ENCODE measurements around the gene FCGR1A. TPM values are rescaled to one million over a fixed set of nuclear protein-coding genes. Genes with fewer than 3 reads are reported as not detected.

Gene FCGR1A
- total and polyA plus RNA-seq, 9 of the 15 experiments (the other 6 are each of a cell fraction or from before 2014, with no cell fraction given) = 0.10 to 0.29 (median 0.17) TPM; not detected in 3

DNA sequence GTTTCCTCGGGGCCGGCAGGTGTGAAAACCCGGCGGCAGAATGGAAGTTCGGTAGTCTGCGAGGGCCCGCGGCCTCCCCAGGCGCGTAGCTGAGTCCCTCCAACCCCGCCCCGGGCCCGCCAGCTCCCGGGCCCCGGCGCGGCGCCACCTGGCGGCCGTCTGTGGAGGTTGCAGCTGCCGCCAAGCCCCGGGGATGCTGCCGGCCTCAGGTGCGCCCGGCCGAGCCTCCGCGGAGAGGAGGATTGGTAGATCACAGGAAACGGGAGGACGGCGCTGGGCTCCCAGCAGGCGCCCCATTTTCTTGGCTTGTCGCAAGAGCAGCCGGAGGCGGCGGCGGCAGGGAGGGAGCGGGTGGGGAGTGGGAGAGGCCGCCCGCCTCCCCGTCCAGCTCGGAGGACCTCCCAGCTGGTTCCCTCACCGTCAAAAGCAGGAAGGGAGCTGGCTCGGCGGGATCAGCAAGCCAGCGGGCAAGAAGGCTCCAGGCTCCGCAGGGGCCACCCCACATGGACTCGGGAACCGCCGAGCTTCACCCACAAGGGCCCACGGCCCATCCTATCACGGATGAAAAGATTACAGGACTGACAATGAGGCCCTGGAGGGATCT, 10.5 kb downstream of the FCGR1A start (continued):
- TF ChIP-seq SMC3 (conservative IDR thresholded peaks at IDR 0.05; ENCODE audit: insufficient read depth, low read depth, low read length) = 0 out of 2 replicates have a peak, but pooled peaks have one; percentile 35
- peak; percentile 33; the same call in 1 of the 2 replicates for TF ChIP-seq PHF8 (IDR thresholded peaks at IDR 0.05; ENCODE audit: borderline replicate concordance, low read length)
- TF ChIP-seq ZNF263 (CRISPR knock-in tag; IDR thresholded peaks at IDR 0.05; ENCODE audit: borderline replicate concordance) = 0 out of 2 replicates have a peak, but pooled peaks have one; percentile 58
- TF ChIP-seq, protein P1, sequence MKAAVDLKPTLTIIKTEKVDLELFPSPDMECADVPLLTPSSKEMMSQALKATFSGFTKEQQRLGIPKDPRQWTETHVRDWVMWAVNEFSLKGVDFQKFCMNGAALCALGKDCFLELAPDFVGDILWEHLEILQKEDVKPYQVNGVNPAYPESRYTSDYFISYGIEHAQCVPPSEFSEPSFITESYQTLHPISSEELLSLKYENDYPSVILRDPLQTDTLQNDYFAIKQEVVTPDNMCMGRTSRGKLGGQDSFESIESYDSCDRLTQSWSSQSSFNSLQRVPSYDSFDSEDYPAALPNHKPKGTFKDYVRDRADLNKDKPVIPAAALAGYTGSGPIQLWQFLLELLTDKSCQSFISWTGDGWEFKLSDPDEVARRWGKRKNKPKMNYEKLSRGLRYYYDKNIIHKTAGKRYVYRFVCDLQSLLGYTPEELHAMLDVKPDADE (conservative IDR thresholded peaks at IDR 0.05; ENCODE audit: control insufficient read depth, low read depth, low read length) = 0 out of 2 replicates have a peak, but pooled peaks have one; percentile 24
- TF ChIP-seq RBFOX2 (IDR thresholded peaks at IDR 0.05; ENCODE audit: low read depth, low read length) = peak; percentile 68
- TF ChIP-seq ESRRA (IDR thresholded peaks at IDR 0.05; ENCODE audit: borderline replicate concordance, low read depth) = peak; percentile 12; the same call in 1 of the 2 replicates
- TF ChIP-seq, protein P2, sequence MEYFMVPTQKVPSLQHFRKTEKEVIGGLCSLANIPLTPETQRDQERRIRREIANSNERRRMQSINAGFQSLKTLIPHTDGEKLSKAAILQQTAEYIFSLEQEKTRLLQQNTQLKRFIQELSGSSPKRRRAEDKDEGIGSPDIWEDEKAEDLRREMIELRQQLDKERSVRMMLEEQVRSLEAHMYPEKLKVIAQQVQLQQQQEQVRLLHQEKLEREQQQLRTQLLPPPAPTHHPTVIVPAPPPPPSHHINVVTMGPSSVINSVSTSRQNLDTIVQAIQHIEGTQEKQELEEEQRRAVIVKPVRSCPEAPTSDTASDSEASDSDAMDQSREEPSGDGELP (CRISPR knock-in tag; IDR thresholded peaks at IDR 0.05; ENCODE audit: borderline replicate concordance) = 0 out of 2 replicates have a peak, but pooled peaks have one; percentile 30
- TF ChIP-seq RCOR1 (IDR thresholded peaks at IDR 0.05; ENCODE audit: borderline replicate concordance in 1 of 2, low read depth in 2 of 2, low read length in 2 of 2) = peak in 1 of 2 experiments; percentile 58; a peak in 2 of 4 replicates
- TF ChIP-seq RBM25 (IDR thresholded peaks at IDR 0.05; ENCODE audit: low read depth, low read length, severe bottlenecking) = peak; percentile 8
- TF ChIP-seq, protein P3, sequence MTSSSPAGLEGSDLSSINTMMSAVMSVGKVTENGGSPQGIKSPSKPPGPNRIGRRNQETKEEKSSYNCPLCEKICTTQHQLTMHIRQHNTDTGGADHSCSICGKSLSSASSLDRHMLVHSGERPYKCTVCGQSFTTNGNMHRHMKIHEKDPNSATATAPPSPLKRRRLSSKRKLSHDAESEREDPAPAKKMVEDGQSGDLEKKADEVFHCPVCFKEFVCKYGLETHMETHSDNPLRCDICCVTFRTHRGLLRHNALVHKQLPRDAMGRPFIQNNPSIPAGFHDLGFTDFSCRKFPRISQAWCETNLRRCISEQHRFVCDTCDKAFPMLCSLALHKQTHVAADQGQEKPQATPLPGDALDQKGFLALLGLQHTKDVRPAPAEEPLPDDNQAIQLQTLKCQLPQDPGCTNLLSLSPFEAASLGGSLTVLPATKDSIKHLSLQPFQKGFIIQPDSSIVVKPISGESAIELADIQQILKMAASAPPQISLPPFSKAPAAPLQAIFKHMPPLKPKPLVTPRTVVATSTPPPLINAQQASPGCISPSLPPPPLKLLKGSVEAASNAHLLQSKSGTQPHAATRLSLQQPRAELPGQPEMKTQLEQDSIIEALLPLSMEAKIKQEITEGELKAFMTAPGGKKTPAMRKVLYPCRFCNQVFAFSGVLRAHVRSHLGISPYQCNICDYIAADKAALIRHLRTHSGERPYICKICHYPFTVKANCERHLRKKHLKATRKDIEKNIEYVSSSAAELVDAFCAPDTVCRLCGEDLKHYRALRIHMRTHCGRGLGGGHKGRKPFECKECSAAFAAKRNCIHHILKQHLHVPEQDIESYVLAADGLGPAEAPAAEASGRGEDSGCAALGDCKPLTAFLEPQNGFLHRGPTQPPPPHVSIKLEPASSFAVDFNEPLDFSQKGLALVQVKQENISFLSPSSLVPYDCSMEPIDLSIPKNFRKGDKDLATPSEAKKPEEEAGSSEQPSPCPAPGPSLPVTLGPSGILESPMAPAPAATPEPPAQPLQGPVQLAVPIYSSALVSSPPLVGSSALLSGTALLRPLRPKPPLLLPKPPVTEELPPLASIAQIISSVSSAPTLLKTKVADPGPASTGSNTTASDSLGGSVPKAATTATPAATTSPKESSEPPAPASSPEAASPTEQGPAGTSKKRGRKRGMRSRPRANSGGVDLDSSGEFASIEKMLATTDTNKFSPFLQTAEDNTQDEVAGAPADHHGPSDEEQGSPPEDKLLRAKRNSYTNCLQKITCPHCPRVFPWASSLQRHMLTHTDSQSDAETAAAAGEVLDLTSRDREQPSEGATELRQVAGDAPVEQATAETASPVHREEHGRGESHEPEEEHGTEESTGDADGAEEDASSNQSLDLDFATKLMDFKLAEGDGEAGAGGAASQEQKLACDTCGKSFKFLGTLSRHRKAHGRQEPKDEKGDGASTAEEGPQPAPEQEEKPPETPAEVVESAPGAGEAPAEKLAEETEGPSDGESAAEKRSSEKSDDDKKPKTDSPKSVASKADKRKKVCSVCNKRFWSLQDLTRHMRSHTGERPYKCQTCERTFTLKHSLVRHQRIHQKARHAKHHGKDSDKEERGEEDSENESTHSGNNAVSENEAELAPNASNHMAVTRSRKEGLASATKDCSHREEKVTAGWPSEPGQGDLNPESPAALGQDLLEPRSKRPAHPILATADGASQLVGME (CRISPR knock-in tag; IDR thresholded peaks at IDR 0.05) = peak; percentile 91
- peak; percentile 46; the same call in 1 of the 2 replicates for TF ChIP-seq GATAD2B (IDR thresholded peaks at IDR 0.05; ENCODE audit: borderline replicate concordance)
- peak; percentile 18 to 40; a peak in 2 of 4 replicates for TF ChIP-seq RAD21 (CRISPR knock-in tag; conservative IDR thresholded peaks at IDR 0.05 in 1 of 2, IDR thresholded peaks at IDR 0.05 in 1 of 2)
- TF ChIP-seq CXXC5 (CRISPR knock-in tag; IDR thresholded peaks at IDR 0.05) = peak; percentile 72

All from K562 (cell line).